Nephron (organoid): ENCODE results near the gene COBLL1.

Experiments used
- H3K27ac Mint-ChIP-seq, 3 experiments: 2 replicates each; pipeline ENCODE4 v1.8.0; 2020; ENCODE audit warnings: mixed read lengths in 3 of 3, mild to moderate bottlenecking in 2 of 3, moderate library complexity in 1 of 3
- H3K27me3 Mint-ChIP-seq: 2 replicates; pipeline ENCODE4 v1.8.0; 2021; ENCODE audit warnings: low read depth, mild to moderate bottlenecking, moderate library complexity, mixed read lengths
- H3K36me3 Mint-ChIP-seq: 2 replicates; pipeline ENCODE4 v1.8.0; 2020; ENCODE audit warnings: low read depth, mixed read lengths
- H3K4me1 Mint-ChIP-seq: 2 replicates; pipeline ENCODE4 v1.8.0; 2020; ENCODE audit warnings: mixed read lengths
- H3K4me3 Mint-ChIP-seq, 3 experiments: 2 replicates each; pipeline ENCODE4 v1.8.0; 2020; ENCODE audit warnings: mild to moderate bottlenecking in 3 of 3, mixed read lengths in 3 of 3, moderate library complexity in 2 of 3
- H3K9me3 Mint-ChIP-seq: 2 replicates; pipeline ENCODE4 v1.8.0; 2020; ENCODE audit warnings: mixed read lengths
- TF ChIP-seq, protein P1 (sequence below), 3 experiments: fragments of 200-600 bp; sonication (generic); IDR thresholded peaks; one replicate each; pipeline ENCODE4 v1.5.0; 2021; ENCODE audit warnings: antibody characterized with exemption in 3 of 3; ENCODE audit not compliant: unreplicated experiment in 3 of 3

The COBLL1 gene

DNA sequence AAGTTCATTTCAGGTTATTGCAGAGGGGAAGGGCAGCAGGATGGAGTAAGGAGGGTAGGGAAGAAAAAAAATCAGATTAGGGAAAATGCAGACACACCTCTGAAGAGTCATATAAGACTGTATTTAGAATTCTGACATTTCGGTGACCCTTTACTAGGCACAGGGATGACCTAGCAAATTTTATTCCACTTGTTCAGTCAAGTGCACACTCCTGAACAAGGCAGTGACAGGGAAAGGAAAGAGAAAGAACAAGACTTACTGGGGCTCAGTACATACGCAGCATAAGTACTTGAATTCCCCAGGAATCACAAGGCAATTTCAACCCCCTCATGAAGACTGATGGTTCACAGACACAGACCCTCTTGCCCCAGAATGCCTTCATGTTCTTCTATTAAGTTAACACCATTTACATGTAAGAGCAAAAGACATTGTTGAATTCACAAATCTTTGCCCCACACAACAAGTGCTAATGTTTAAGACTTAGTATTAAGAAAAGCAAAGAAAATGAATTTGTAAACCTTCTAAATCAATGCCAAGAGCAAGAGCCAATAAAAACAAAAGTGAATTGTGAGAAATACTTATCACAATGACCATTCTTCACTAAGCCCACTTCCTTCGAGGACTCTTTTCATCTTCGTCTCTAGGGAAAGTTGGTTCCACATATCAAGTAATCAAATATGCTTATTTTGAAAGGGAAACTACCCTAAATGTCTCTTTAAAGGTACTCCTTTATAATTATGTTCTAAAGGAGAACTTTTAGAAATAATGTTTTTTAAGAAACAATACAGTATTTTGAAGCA, 47.0 kb downstream of the COBLL1 start:
- H3K4me1 Mint-ChIP-seq, result peaks cover 11% of the 10 kb centered on the region
- no peaks in the 10 kb centered on the region for H3K9me3 Mint-ChIP-seq
- TF ChIP-seq, protein P1, sequence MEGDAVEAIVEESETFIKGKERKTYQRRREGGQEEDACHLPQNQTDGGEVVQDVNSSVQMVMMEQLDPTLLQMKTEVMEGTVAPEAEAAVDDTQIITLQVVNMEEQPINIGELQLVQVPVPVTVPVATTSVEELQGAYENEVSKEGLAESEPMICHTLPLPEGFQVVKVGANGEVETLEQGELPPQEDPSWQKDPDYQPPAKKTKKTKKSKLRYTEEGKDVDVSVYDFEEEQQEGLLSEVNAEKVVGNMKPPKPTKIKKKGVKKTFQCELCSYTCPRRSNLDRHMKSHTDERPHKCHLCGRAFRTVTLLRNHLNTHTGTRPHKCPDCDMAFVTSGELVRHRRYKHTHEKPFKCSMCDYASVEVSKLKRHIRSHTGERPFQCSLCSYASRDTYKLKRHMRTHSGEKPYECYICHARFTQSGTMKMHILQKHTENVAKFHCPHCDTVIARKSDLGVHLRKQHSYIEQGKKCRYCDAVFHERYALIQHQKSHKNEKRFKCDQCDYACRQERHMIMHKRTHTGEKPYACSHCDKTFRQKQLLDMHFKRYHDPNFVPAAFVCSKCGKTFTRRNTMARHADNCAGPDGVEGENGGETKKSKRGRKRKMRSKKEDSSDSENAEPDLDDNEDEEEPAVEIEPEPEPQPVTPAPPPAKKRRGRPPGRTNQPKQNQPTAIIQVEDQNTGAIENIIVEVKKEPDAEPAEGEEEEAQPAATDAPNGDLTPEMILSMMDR (IDR thresholded peaks at IDR 0.05; ENCODE audit: unreplicated experiment in 3 of 3), result no peak
- H3K27me3 Mint-ChIP-seq, result no peaks in the 10 kb centered on the region
- H3K4me3 Mint-ChIP-seq, result no peak overlapping the region
- peak overlapping the region in 2 of 3 experiments; percentile 1 to 44 for H3K27ac Mint-ChIP-seq
- no peaks in the 10 kb centered on the region for H3K36me3 Mint-ChIP-seq

- TF ChIP-seq, protein P1 (IDR thresholded peaks at IDR 0.05; ENCODE audit: unreplicated experiment in 3 of 3), result no peak
- no peaks in the 10 kb centered on the region for H3K9me3 Mint-ChIP-seq
- H3K4me1 Mint-ChIP-seq, result peaks cover 11% of the 10 kb centered on the region
- H3K4me3 Mint-ChIP-seq, result no peak overlapping the region
- no peaks in the 10 kb centered on the region for H3K36me3 Mint-ChIP-seq
- peak overlapping the region in 2 of 3 experiments; percentile 1 to 44 for H3K27ac Mint-ChIP-seq
- no peaks in the 10 kb centered on the region for H3K27me3 Mint-ChIP-seq
Measured at GRCh38 chr2:164794016-164794415, 47.6 kb downstream of the COBLL1 start.

GRCh38 chr2:164793529-164793928, 48.1 kb downstream of the COBLL1 start:
- no peaks in the 10 kb centered on the region for H3K9me3 Mint-ChIP-seq
- no peak overlapping the region for H3K4me3 Mint-ChIP-seq
- no peak overlapping the region for H3K27ac Mint-ChIP-seq
- H3K36me3 Mint-ChIP-seq, result no peaks in the 10 kb centered on the region
- H3K27me3 Mint-ChIP-seq, result no peaks in the 10 kb centered on the region
- H3K4me1 Mint-ChIP-seq, result peaks cover 11% of the 10 kb centered on the region
- TF ChIP-seq, protein P1 (IDR thresholded peaks at IDR 0.05; ENCODE audit: unreplicated experiment in 3 of 3), result no peak

GRCh38 chr2:164792316-164793170, 49.1 kb downstream of the COBLL1 start:
- Mint-ChIP-seq H3K9me3 (no peaks in the 10 kb centered on the region), H3K4me3 (no peak overlapping the region), H3K27me3 (no peaks in the 10 kb centered on the region), H3K27ac (peak overlapping the region; percentile 18 to 65 (median 57)), H3K36me3 (no peaks in the 10 kb centered on the region), H3K4me1 (peaks cover 11% of the 10 kb centered on the region)
- TF ChIP-seq, protein P1 (IDR thresholded peaks at IDR 0.05; ENCODE audit: unreplicated experiment in 3 of 3), result no peak

DNA sequence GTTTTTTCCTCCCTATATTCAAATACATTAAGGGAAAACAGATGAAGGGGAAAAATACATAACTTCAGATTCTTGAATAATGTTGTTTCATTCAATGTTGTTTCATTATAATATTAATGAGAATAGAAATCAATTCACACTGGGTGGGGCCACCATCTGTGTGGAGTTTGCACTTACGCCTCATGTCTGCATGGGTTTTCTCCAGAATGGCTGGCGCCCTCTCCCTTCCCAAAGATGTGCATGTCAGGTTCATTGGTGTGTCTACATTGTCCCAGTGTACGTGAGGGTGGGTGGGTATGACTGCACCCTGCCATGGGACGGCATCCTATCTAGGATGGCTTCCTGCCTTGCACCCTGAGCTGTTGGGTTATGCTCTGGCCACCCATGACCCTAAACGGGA, 51.7 kb downstream of the COBLL1 start:
- peaks cover 11% of the 10 kb centered on the region for H3K4me1 Mint-ChIP-seq
- H3K27ac Mint-ChIP-seq, result no peak overlapping the region
- H3K27me3 Mint-ChIP-seq, result no peaks in the 10 kb centered on the region
- H3K9me3 Mint-ChIP-seq, result no peaks in the 10 kb centered on the region
- H3K36me3 Mint-ChIP-seq, result no peaks in the 10 kb centered on the region
- TF ChIP-seq, protein P1 (IDR thresholded peaks at IDR 0.05; ENCODE audit: unreplicated experiment in 3 of 3), result no peak
- no peak overlapping the region for H3K4me3 Mint-ChIP-seq
